IMR-90 (cell line): ENCODE measurements around the gene MPST. TPM values are rescaled to one million over a fixed set of nuclear protein-coding genes. Genes with fewer than 3 reads are reported as not detected.
A peak's percentile ranks its signal among the peaks of the same experiment; 100 is the strongest.

Experiments used
- ATAC-seq: fragments of 200-7000 bp; cut with Tn5 transposase; 2 replicates; pipeline ENCODE4 v1.9.1; 2020; ENCODE audit warnings: low read depth, mild to moderate bottlenecking, moderate library complexity
- BruUV-seq: library from RNA; stranded (reverse); fragments of 400-500 nt; replicated peaks from 2 replicates; lab custom pipeline; 2021; lab: Mats Ljungman, UMichigan
- CTCF ChIA-PET: fragments of 300-600 bp; formaldehyde crosslinking; extraction: SDS; loops from one replicate; lab custom pipeline; 2021; ENCODE audit warnings: antibody characterized with exemption; lab: Yijun Ruan, JAX
- POLR2A ChIA-PET: fragments of 300-600 bp; sonication (Branson Sonifier 250); formaldehyde crosslinking; loops from one replicate; lab custom pipeline; 2022; ENCODE audit warnings: antibody characterized with exemption; ENCODE audit not compliant: unreplicated experiment; lab: Charles Lee
- DNase-seq: peaks from one replicate; pipeline ENCODE4 v3.0.0; 2013
- H2AFZ ChIP-seq: replicated peaks from 2 replicates; pipeline ENCODE3; 2013; ENCODE audit warnings: low read length, mild to moderate bottlenecking; ENCODE audit not compliant: poor library complexity
- H2AK5ac ChIP-seq: 2 replicates; pipeline ENCODE4 v1.6.1; 2013; ENCODE audit warnings: low read depth, low read length, inconsistent platforms
- H2AK9ac ChIP-seq: replicated peaks from 2 replicates; pipeline ENCODE3; 2013; ENCODE audit warnings: mild to moderate bottlenecking, low read depth, low read length, moderate library complexity; ENCODE audit not compliant: poor library complexity
- H2BK120ac ChIP-seq: 2 replicates; pipeline ENCODE4 v1.6.1; 2013; ENCODE audit warnings: low read depth, low read length, inconsistent platforms
- H2BK15ac ChIP-seq: 3 replicates; pipeline ENCODE4 v1.6.1; 2013; ENCODE audit warnings: low read depth, low read length, inconsistent platforms
- H2BK20ac ChIP-seq: 2 replicates; pipeline ENCODE4 v1.6.1; 2013; ENCODE audit warnings: low read depth, mild to moderate bottlenecking, inconsistent platforms, low read length, moderate library complexity
- H2BK5ac ChIP-seq: 2 replicates; pipeline ENCODE4 v1.6.1; 2013; ENCODE audit warnings: mild to moderate bottlenecking, low read depth, low read length, inconsistent platforms; ENCODE audit not compliant: poor library complexity, severe bottlenecking
- H3K14ac ChIP-seq: replicated peaks from 2 replicates; pipeline ENCODE4 v1.6.1; 2013; ENCODE audit warnings: low read depth, low read length, inconsistent platforms
- H3K18ac ChIP-seq: 2 replicates; pipeline ENCODE4 v1.6.1; 2013; ENCODE audit warnings: low read depth, low read length, control low read depth
- H3K23ac ChIP-seq: 2 replicates; pipeline ENCODE4 v1.6.1; 2013; ENCODE audit warnings: low read depth, low read length, inconsistent platforms
- H3K27ac ChIP-seq: 2 replicates; pipeline ENCODE4 v1.5.1; 2013; ENCODE audit warnings: mild to moderate bottlenecking, control low read depth, low read length; ENCODE audit not compliant: insufficient read depth
- H3K27me3 ChIP-seq: 2 replicates; pipeline ENCODE4 v1.6.1; 2013; ENCODE audit warnings: low read length; ENCODE audit not compliant: control insufficient read depth, insufficient read depth
- H3K36me3 ChIP-seq: 2 replicates; pipeline ENCODE4 v1.6.1; 2013; ENCODE audit warnings: low read length, mixed read lengths; ENCODE audit not compliant: control insufficient read depth, insufficient read depth
- H3K4ac ChIP-seq: 2 replicates; pipeline ENCODE4 v1.6.1; 2013; ENCODE audit warnings: low read depth, low read length, inconsistent platforms
- H3K4me1 ChIP-seq: 2 replicates; pipeline ENCODE4 v1.6.1; 2013; ENCODE audit warnings: low read length, mixed read lengths; ENCODE audit not compliant: control insufficient read depth, insufficient read depth
- H3K4me2 ChIP-seq: 2 replicates; pipeline ENCODE4 v1.6.1; 2013; ENCODE audit warnings: low read depth, mild to moderate bottlenecking, control low read depth, low read length, moderate library complexity
- H3K4me3 ChIP-seq: 2 replicates; pipeline ENCODE4 v1.5.1; 2013; ENCODE audit warnings: low read depth, mild to moderate bottlenecking, control low read depth, low read length, moderate library complexity; ENCODE audit not compliant: insufficient read depth
- H3K56ac ChIP-seq: 2 replicates; pipeline ENCODE4 v1.6.1; 2013; ENCODE audit warnings: low read length, inconsistent platforms; ENCODE audit not compliant: insufficient read depth; ENCODE audit errors: extremely low read depth
- H3K79me1 ChIP-seq, 2 experiments: 2 replicates each; pipeline ENCODE4 v1.6.1; 2013; ENCODE audit warnings: low read length in 2 of 2, inconsistent platforms in 1 of 2, low read depth in 1 of 2
- H3K9ac ChIP-seq: 2 replicates; pipeline ENCODE4 v1.6.1; 2013; ENCODE audit warnings: low read depth, low read length, control low read depth
- H3K9me1 ChIP-seq: 2 replicates; pipeline ENCODE4 v1.6.1; 2013; ENCODE audit warnings: low read length, inconsistent platforms; ENCODE audit not compliant: insufficient read depth
- H3K9me3 ChIP-seq: 2 replicates; pipeline ENCODE4 v1.6.1; 2013; ENCODE audit warnings: low read length; ENCODE audit not compliant: control insufficient read depth, insufficient read depth
- H4K20me1 ChIP-seq: 2 replicates; pipeline ENCODE4 v1.6.1; 2013; ENCODE audit warnings: low read length, inconsistent platforms; ENCODE audit not compliant: insufficient read depth
- H4K5ac ChIP-seq: 2 replicates; pipeline ENCODE4 v1.6.1; 2013; ENCODE audit warnings: mild to moderate bottlenecking, low read depth, low read length, control low read depth
- H4K8ac ChIP-seq, 2 experiments: 2 replicates each; pipeline ENCODE4 v1.6.1; 2013; ENCODE audit warnings: low read depth in 2 of 2, low read length in 2 of 2, control low read depth in 1 of 2, inconsistent platforms in 1 of 2
- H4K91ac ChIP-seq: 2 replicates; pipeline ENCODE4 v1.6.1; 2013; ENCODE audit warnings: low read depth, low read length, inconsistent platforms; ENCODE audit not compliant: insufficient read depth
- ELK1 ChIP-seq: fragments of 150-350 bp; IDR thresholded peaks from 2 replicates; pipeline ENCODE4 v1.6.1; 2016; ENCODE audit warnings: low read depth, mild to moderate bottlenecking, low read length, moderate library complexity, borderline replicate concordance
- MAZ ChIP-seq: IDR thresholded peaks from 2 replicates; pipeline ENCODE4 v1.6.1; 2012; ENCODE audit warnings: low read depth, mild to moderate bottlenecking, low read length, improper control_type of control experiment, moderate library complexity, borderline replicate concordance
- NFE2L2 ChIP-seq: fragments of 150-350 bp; IDR thresholded peaks from 2 replicates; pipeline ENCODE4 v1.6.1; 2016; ENCODE audit warnings: low read depth, mild to moderate bottlenecking, low read length
- RCOR1 ChIP-seq: IDR thresholded peaks from 2 replicates; pipeline ENCODE4 v1.6.1; 2012; ENCODE audit warnings: mild to moderate bottlenecking, low read length, improper control_type of control experiment; ENCODE audit not compliant: insufficient replicate concordance
- WGBS, 2 experiments: methylation state at CpG; one replicate each; pipeline versions ENCODE4 v1.1.5 to v1.1.7; 2013; ENCODE audit warnings: missing lambda C conversion rate in 2 of 2; ENCODE audit not compliant: insufficient read length in 1 of 2; ENCODE audit errors: extremely low coverage in 2 of 2; 5-methylcytosine and 5-hydroxymethylcytosine counted together
- dilution Hi-C: fragments of 300-500 bp; cut with HindIII; formaldehyde crosslinking; loops from one replicate; pipeline ENCODE4 v1.14.3; 2018; ENCODE audit warnings: low sequenced_read_pairs; ENCODE audit not compliant: unreplicated experiment
- in situ Hi-C: fragments of 300-500 bp; cut with MboI; formaldehyde crosslinking; loops from 3 replicates; pipeline ENCODE4 v1.14.3; 2019; ENCODE audit warnings: low sequenced_read_pairs, inconsistent platforms, mixed read lengths
- intact Hi-C: fragments of 100-400 bp; cut with micrococcal nuclease; formaldehyde crosslinking; loops from 2 replicates; pipeline ENCODE4 v1.10.0; 2022
- polyA plus RNA-seq, 3 experiments: library from polyadenylated mRNA; depleted of rRNA; stranded (reverse); fragments of >200 nt; gene quantifications; 2 replicates each; pipeline ENCODE4 v1.2.3, GENCODE V29; 2012; ENCODE audit warnings: low replicate concordance in 1 of 3
- total RNA-seq: library from RNA; depleted of rRNA; stranded (reverse); fragments of >200 nt; gene quantifications from 2 replicates; pipeline ENCODE4 v1.2.3, GENCODE V29; 2012

Gene MPST
- total and polyA plus RNA-seq, 2 of the 4 experiments (the other 2 are of a cell fraction) = 19.2 to 43.0 TPM

GRCh38 chr22:37028692-37029674, 9.4 kb downstream of the MPST start:
- no TSS peak for BruUV-seq
- in situ Hi-C loops = no loop called here

More at GRCh38 chr22:37028692-37029674, 9.4 kb downstream of the MPST start:
- Histone ChIP-seq H3K9me3 (no peaks in the 10 kb centered on the region), H3K23ac (no peak overlapping the region), H3K4me1 (no peaks in the 10 kb centered on the region; the same call in 1 of the 2 replicates), H3K18ac (no peak overlapping the region), H4K5ac (no peak overlapping the region), H2BK15ac (no peak overlapping the region), H2BK20ac (no peak overlapping the region), H2AFZ (no peak overlapping the region), H3K79me1 (peaks cover 0 to 17% of the 10 kb centered on the region in 2 experiments; a peak in 3 of 4 replicates), H2BK120ac (no peak overlapping the region), H3K9me1 (peaks cover 10% of the 10 kb centered on the region; the same call in 1 of the 2 replicates), H3K4ac (no peak overlapping the region), H3K56ac (no peak overlapping the region), H4K91ac (no peak overlapping the region), H3K4me3 (no peak overlapping the region), H3K4me2 (no peak overlapping the region), H2BK5ac (no peak overlapping the region), H4K20me1 (peaks cover 16% of the 10 kb centered on the region), H3K9ac (no peak overlapping the region), H3K36me3 (peaks cover 44% of the 10 kb centered on the region), H2AK9ac (peak overlapping the region; percentile 37), H4K8ac (no peak overlapping the region), H3K27me3 (no peaks in the 10 kb centered on the region), H3K14ac (no peak overlapping the region), H2AK5ac (no peak overlapping the region), H3K27ac (no peak overlapping the region)
- intact Hi-C loops = no loop called here
- no peak for TF ChIP-seq NFE2L2
- TF ChIP-seq MAZ = no peak
- TF ChIP-seq ELK1 = no peak
- TF ChIP-seq RCOR1 = no peak
- WGBS, 2 experiments = 94% methylated on average over 16 of the region's 22 CpGs; no CpG with 5 or more reads in 1 of the 2 experiments
- DNase-seq (no peak), ATAC-seq (no peak)
- dilution Hi-C loops = no loop called here
- ChIA-PET POLR2A (no interaction called here), CTCF (no interaction called here)
